ENCODE data around the gene SRSF4.
"Not testable (repeated sequence)": the region's sequence is repeated elsewhere in the genome, so short reads cannot be mapped to it uniquely, and the experiment has no call there.

SRSF4 gene

GRCh38 chr1:29124366-29125236 is 57.1 kb downstream of the SRSF4 start:
- DNase-seq = peak; percentile 81 to 84

GRCh38 chr1:29123887-29124365 is 57.8 kb downstream of the SRSF4 start, which contains the start of gene TMEM200B:
Gene TMEM200B, minus strand, starts transcription at chr1:29123903. Its CDS starts 2,075 bp downstream, at chr1:29121828.
- DNase-seq = no peak

- DNase-seq = peak; percentile 65
Observed at GRCh38 chr1:29123053-29123886, 58.4 kb downstream of the SRSF4 start.

GRCh38 chr1:29122682-29123052 is 59.0 kb downstream of the SRSF4 start:
- DNase-seq = peak; percentile 40 to 46

- peak in 1 of 2 experiments; percentile 48 for DNase-seq
Observed at GRCh38 chr1:29121936-29122681, 59.6 kb downstream of the SRSF4 start.

GRCh38 chr1:29121516-29121935 is 60.2 kb downstream of the SRSF4 start:
- no peak for DNase-seq

- DNase-seq = peak; percentile 80 to 86
Observed at GRCh38 chr1:29120947-29121485, 60.7 kb downstream of the SRSF4 start.

GRCh38 chr1:29120367-29120766 is 61.3 kb downstream of the SRSF4 start:
- no peak for DNase-seq

- DNase-seq = no peak
Observed at GRCh38 chr1:29119121-29119929, 62.4 kb downstream of the SRSF4 start.

- DNase-seq = no peak
Observed at GRCh38 chr1:29117381-29117780, 64.3 kb downstream of the SRSF4 start.

- no peak for DNase-seq
Observed at GRCh38 chr1:29114654-29115053, 67.0 kb downstream of the SRSF4 start.

- DNase-seq = no peak
Observed at GRCh38 chr1:29113413-29114117, 68.1 kb downstream of the SRSF4 start.

GRCh38 chr1:29112705-29113412 is 68.8 kb downstream of the SRSF4 start:
- DNase-seq = no peak

GRCh38 chr1:29108041-29108440 is 73.7 kb downstream of the SRSF4 start:
- not testable (repeated sequence) for DNase-seq

- DNase-seq = no peak
Observed at GRCh38 chr1:29105822-29106221, 75.9 kb downstream of the SRSF4 start.

GRCh38 chr1:29100487-29100886 is 81.2 kb downstream of the SRSF4 start:
- no peak for DNase-seq

GRCh38 chr1:29099286-29099685 is 82.4 kb downstream of the SRSF4 start:
- DNase-seq = no peak

All from activated T-cell treated with anti-CD3 and anti-CD28 coated beads, Interleukin-2, amount 50 U/mL, for 48 hours (primary cell).